Keratinocyte (primary cell): ENCODE measurements around the gene PTPRN2. TPM values are rescaled to one million over a fixed set of nuclear protein-coding genes. Genes with fewer than 3 reads are reported as not detected.

Source experiments
- DNase-seq: peaks from one replicate; pipeline ENCODE4 v3.0.0-alpha.2; 2011; ENCODE audit warnings: low read depth, missing footprints, low spot score
- FAIRE-seq: peaks from 2 replicates; lab custom pipeline; 2011; peaks lifted over from hg19 to GRCh38; lab: Jason Lieb, UNC
- H2AFZ ChIP-seq: 2 replicates; pipeline ENCODE4 v1.6.0; 2012; ENCODE audit warnings: low read length, control low read depth, inconsistent platforms; ENCODE audit not compliant: control insufficient read depth
- H3K27ac ChIP-seq: 2 replicates; pipeline ENCODE4 v1.5.1; 2011; ENCODE audit warnings: low read length; ENCODE audit not compliant: control insufficient read depth, insufficient read depth
- H3K27me3 ChIP-seq: 3 replicates; pipeline ENCODE4 v1.6.0; 2011; ENCODE audit warnings: low read length; ENCODE audit not compliant: control insufficient read depth, insufficient read depth; ENCODE audit errors: extremely low read depth
- H3K36me3 ChIP-seq, 2 experiments: 2 replicates in 1 of 2; 3 replicates in 1 of 2; pipeline ENCODE4 v1.5.1; 2011; ENCODE audit warnings: low read length in 2 of 2, mild to moderate bottlenecking in 1 of 2; ENCODE audit not compliant: control insufficient read depth in 2 of 2, insufficient read depth in 2 of 2; ENCODE audit errors: extremely low read depth in 1 of 2
- H3K4me1 ChIP-seq: 3 replicates; pipeline ENCODE4 v1.5.1; 2011; ENCODE audit warnings: low read length; ENCODE audit not compliant: control insufficient read depth, insufficient read depth; ENCODE audit errors: extremely low read depth
- H3K4me2 ChIP-seq: 3 replicates; pipeline ENCODE4 v1.6.0; 2011; ENCODE audit warnings: low read depth, low read length; ENCODE audit not compliant: control insufficient read depth, insufficient read depth; ENCODE audit errors: extremely low read depth
- H3K4me3 ChIP-seq, 3 experiments: fragments of 200-600 bp in 1 of 3; sonication (generic) in 1 of 3; 2 replicates in 2 of 3; 3 replicates in 1 of 3; pipeline ENCODE4 v1.5.1; 2011 to 2016; ENCODE audit warnings: low read length in 3 of 3, mild to moderate bottlenecking in 3 of 3, control low read depth in 2 of 3, inconsistent platforms in 1 of 3, low read depth in 1 of 3, mixed read lengths in 1 of 3, mixed run types in 1 of 3, moderate library complexity in 1 of 3; ENCODE audit not compliant: control insufficient read depth in 2 of 3, insufficient read depth in 2 of 3; ENCODE audit errors: extremely low read depth in 1 of 3
- H3K79me2 ChIP-seq: 2 replicates; pipeline ENCODE4 v1.6.0; 2012; ENCODE audit warnings: low read length; ENCODE audit not compliant: control insufficient read depth, insufficient read depth
- H3K9ac ChIP-seq: 3 replicates; pipeline ENCODE4 v1.6.0; 2011; ENCODE audit warnings: low read length; ENCODE audit not compliant: control insufficient read depth, insufficient read depth; ENCODE audit errors: extremely low read depth
- H3K9me1 ChIP-seq: 3 replicates; pipeline ENCODE4 v1.6.0; 2011; ENCODE audit warnings: low read length; ENCODE audit not compliant: control insufficient read depth, insufficient read depth; ENCODE audit errors: extremely low read depth
- H3K9me3 ChIP-seq: 2 replicates; pipeline ENCODE4 v1.5.1; 2012; ENCODE audit warnings: low read depth, low read length; ENCODE audit not compliant: control insufficient read depth
- H4K20me1 ChIP-seq: 3 replicates; pipeline ENCODE4 v1.6.0; 2011; ENCODE audit warnings: low read length; ENCODE audit not compliant: control insufficient read depth, insufficient read depth; ENCODE audit errors: extremely low read depth
- EZH2 ChIP-seq: IDR thresholded peaks from one replicate; pipeline ENCODE4 v1.6.1; 2012; ENCODE audit warnings: inconsistent platforms, mild to moderate bottlenecking, low read length, moderate library complexity
- dilution Hi-C: fragments of 300-500 bp; cut with MboI; formaldehyde crosslinking; loops from one replicate; pipeline ENCODE4 v1.7.0; 2020; ENCODE audit warnings: low sequenced_read_pairs; ENCODE audit not compliant: extremely low pct_ligation_motif_present
- polyA plus RNA-seq, 5 experiments: library from polyadenylated mRNA; depleted of rRNA in 3 of 5; stranded (reverse) in 3 of 5; stranded (forward) in 1 of 5; unstranded in 1 of 5; fragments of >200 nt; gene quantifications; 1 replicate in 1 of 5; 2 replicates in 3 of 5; 3 replicates in 1 of 5; pipeline versions ENCODE4 v1.2.1 to v1.2.3, GENCODE V29; 2011 to 2012; ENCODE audit warnings: missing spikeins in 2 of 5, low read depth in 1 of 5, low replicate concordance in 1 of 5
- TF ChIP-seq, protein P1 (sequence below), 3 experiments: IDR thresholded peaks in 1 of 3; conservative IDR thresholded peaks in 1 of 3; optimal IDR thresholded peaks in 1 of 3; 2 replicates in 2 of 3; 3 replicates in 1 of 3; pipeline versions ENCODE3 to v1.5.1; 2011; ENCODE audit warnings: low read length in 3 of 3, mild to moderate bottlenecking in 3 of 3, moderate library complexity in 2 of 3, control low read depth in 1 of 3, inconsistent platforms in 1 of 3; ENCODE audit not compliant: insufficient read depth in 2 of 3; ENCODE audit errors: extremely low read depth in 1 of 3

PTPRN2 gene
- polyA plus RNA-seq, 1 donor (not counting 4 experiments of a cell fraction or from before 2014, with no cell fraction given), result not detected

DNA sequence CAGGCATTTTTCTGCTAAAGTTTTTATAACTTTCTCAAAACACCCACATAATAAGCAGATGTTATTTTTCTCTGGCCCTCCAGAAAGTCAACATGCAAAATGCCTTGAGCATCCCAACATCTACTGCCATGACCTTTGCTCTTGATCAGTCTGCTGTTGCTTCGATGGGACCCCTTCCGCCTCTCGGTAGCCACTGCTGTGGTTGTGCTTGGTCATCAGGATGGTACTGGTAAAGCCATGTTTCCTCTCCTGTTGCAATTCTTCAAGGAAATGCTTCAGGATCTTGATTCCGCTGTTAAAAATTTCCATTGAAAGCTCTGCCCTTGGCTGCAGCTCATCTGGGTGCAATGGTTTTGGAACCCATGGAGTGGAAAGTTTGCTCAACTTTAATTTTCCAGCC lies 717.8 kb downstream of the PTPRN2 start:
- dilution Hi-C loops, result no loop called here
- FAIRE-seq (no peak), DNase-seq (no peak)
- H3K4me3 ChIP-seq, result no peak overlapping the region
- TF ChIP-seq EZH2, result no peak
- TF ChIP-seq, protein P1, sequence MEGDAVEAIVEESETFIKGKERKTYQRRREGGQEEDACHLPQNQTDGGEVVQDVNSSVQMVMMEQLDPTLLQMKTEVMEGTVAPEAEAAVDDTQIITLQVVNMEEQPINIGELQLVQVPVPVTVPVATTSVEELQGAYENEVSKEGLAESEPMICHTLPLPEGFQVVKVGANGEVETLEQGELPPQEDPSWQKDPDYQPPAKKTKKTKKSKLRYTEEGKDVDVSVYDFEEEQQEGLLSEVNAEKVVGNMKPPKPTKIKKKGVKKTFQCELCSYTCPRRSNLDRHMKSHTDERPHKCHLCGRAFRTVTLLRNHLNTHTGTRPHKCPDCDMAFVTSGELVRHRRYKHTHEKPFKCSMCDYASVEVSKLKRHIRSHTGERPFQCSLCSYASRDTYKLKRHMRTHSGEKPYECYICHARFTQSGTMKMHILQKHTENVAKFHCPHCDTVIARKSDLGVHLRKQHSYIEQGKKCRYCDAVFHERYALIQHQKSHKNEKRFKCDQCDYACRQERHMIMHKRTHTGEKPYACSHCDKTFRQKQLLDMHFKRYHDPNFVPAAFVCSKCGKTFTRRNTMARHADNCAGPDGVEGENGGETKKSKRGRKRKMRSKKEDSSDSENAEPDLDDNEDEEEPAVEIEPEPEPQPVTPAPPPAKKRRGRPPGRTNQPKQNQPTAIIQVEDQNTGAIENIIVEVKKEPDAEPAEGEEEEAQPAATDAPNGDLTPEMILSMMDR (optimal IDR thresholded peaks at IDR 0.05 in 1 of 3, IDR thresholded peaks at IDR 0.05 in 1 of 3, conservative IDR thresholded peaks at IDR 0.05 in 1 of 3; ENCODE audit: extremely low read depth in 1 of 3, insufficient read depth in 2 of 3, low read length in 3 of 3), result no peak
- H3K36me3 ChIP-seq, result no peaks in the 10 kb centered on the region
- no peaks in the 10 kb centered on the region for H3K9me1 ChIP-seq
- H3K27me3 ChIP-seq, result no peaks in the 10 kb centered on the region
- peaks cover 20% of the 10 kb centered on the region for H3K9me3 ChIP-seq
- no peaks in the 10 kb centered on the region for H3K4me1 ChIP-seq
- H3K4me2 ChIP-seq, result no peak overlapping the region
- H4K20me1 ChIP-seq, result no peaks in the 10 kb centered on the region
- H3K79me2 ChIP-seq, result no peaks in the 10 kb centered on the region
- no peak overlapping the region for H2AFZ ChIP-seq
- no peak overlapping the region for H3K9ac ChIP-seq
- H3K27ac ChIP-seq, result no peak overlapping the region

DNA sequence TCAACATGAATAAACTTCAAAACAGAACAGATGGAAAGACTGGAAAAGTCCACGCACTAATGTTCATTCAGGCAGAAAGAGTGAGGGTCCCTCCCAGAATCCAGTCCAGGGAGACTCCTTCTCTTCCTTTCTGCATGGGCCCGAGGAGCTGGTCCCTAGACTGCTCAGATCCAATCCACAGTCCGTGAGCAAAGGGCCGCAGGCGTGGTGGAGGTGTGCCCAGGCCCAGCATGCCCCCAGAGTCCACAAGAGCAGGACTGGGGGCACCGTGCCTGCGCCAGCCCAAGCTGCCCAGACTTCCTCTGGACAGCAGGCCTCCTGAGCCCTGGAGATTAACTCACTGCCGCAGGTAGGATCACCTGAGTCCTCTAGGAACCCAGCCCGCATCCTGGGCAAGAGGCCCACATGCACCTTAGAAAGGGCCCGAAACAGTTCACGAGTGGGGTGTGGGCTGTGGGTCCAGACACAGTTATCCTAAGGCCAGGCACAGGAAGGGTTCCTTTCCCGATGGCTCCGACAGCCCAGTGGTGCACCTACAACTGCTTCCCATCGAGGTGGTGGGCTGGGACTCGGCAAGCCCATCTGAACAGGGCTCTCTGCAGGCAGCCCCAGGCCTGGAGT lies 719.8 kb downstream of the PTPRN2 start:
- no peak overlapping the region for H3K9ac ChIP-seq
- no peaks in the 10 kb centered on the region for H3K9me1 ChIP-seq
- H3K36me3 ChIP-seq, result no peaks in the 10 kb centered on the region
- FAIRE-seq, result no peak
- no peak overlapping the region for H3K4me3 ChIP-seq
- no peak overlapping the region for H3K27ac ChIP-seq
- no peak overlapping the region for H2AFZ ChIP-seq
- no peaks in the 10 kb centered on the region for H3K4me1 ChIP-seq
- no peaks in the 10 kb centered on the region for H3K27me3 ChIP-seq
- no peaks in the 10 kb centered on the region for H4K20me1 ChIP-seq
- peaks cover 14% of the 10 kb centered on the region for H3K9me3 ChIP-seq
- dilution Hi-C loops, result no loop called here
- H3K79me2 ChIP-seq, result no peaks in the 10 kb centered on the region
- TF ChIP-seq EZH2, result no peak
- TF ChIP-seq, protein P1 (optimal IDR thresholded peaks at IDR 0.05 in 1 of 3, IDR thresholded peaks at IDR 0.05 in 1 of 3, conservative IDR thresholded peaks at IDR 0.05 in 1 of 3; ENCODE audit: extremely low read depth in 1 of 3, insufficient read depth in 2 of 3, low read length in 3 of 3), result no peak
- H3K4me2 ChIP-seq, result no peak overlapping the region
- DNase-seq, result no peak
